ENCODE measurements around the gene PRPS2.

Gene PRPS2

DNA sequence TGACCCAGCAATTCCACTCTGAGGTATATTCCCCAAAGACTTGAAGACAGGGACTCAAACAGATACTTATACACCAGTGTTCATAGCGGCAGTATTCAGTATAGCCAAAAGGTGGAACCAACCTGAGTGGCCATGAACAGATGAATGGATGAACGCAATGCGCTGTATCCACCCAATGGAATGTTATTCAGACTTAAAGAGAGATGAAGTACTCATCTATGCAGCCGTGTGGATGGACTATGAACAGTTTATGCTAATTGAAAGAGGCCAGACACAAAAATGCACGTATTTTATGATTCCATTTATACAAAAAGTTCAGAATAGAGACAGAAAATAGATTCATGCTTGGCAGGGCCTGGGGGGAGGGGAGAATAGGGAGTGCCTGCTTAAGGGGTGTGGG is 26.3 kb downstream of the PRPS2 start:
- DNase-seq = no peak

DNA sequence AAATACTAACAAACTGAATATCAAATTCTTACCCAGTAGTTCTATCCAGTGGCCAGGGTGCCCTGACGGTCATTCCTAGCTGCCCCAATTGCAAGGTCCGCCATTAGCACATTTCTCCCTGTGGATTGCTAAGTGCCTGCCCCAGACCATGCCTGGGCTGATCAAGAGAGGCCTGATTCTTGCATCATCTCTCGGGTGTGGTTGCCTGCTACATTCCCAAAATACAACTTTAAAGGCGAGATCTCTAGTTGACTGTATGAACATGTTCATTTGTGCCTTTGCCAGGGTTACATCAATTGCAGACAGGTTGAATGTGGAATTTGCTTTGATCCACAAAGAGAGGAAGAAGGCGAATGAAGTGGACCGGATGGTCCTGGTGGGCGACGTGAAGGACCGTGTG is 28.0 kb downstream of the PRPS2 start:
- DNase-seq = no peak

GRCh38 chrX:12820737-12821136 is 29.5 kb downstream of the PRPS2 start:
- no peak for DNase-seq

DNA sequence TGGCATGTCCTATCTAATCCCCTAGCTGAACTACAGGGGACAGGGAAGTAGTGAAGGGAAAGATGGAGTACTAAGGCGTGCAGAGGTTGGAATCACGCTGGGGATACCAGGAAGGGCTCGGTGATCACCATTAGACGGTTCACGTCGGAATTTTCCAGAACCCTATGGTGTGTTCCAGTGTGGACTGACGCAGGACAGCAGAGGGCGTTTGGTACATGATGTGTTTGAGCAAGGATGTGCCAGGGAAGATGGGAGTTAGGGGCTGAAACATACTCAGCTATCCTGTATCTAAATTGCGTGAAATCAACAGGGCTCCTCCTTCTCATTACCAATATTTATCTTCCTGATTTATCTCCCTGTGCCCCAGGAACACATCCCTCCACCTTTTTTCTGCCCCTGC is 33.7 kb downstream of the PRPS2 start:
- no peak for DNase-seq

- DNase-seq = no peak
Observed at GRCh38 chrX:12825801-12826200, 34.6 kb downstream of the PRPS2 start.

DNA sequence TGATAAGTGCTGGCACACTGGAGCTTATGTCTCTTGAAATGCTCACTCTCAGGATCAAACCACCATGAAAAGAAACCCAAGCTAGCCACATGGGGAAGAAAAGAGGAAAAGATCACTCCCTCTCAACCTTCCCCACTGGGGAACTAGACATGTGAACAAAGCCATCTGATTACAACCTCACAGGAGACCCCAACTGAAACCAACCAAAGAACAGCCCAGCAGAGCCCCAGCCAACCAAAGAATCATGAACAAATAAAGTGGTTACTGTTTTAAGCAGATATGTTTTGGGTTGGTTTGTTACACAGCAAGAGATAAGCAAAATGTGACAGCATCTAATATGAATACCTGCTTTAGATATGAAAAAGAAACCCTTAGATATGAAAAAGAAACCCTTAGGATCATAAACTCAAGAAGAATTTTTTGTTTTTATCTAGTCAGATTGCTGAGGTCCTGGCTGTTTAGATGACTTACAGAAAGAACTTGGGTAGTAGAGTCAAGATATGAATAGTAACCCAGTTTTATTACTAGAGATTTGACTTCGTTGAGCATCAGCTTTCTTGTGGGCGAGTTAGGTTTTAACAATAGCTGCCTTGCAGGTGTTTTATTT is 52.0 kb downstream of the PRPS2 start:
- no peak for DNase-seq

GRCh38 chrX:12843668-12844279 is 52.6 kb downstream of the PRPS2 start:
- DNase-seq = no peak

DNA sequence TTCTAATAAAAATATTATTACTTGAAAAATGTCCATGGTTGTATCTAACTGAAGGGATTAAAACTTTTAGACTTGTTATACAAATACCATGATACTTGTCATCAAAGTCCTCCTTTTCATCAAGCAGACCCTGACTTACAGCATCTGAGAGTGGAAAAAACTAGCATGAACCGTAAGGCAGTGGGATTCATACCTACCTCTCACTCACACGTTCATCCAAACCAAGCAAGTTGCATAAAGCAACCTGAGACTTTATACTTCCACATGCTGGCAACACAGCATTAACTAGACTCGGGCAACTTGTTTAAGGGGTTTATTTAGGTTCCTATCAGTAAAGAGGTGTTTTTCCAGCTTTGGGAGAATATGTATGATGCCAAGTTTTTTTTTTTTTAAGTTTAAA is 53.1 kb downstream of the PRPS2 start:
- no peak for DNase-seq

- no peak for DNase-seq
Observed at GRCh38 chrX:12865359-12865758, 74.1 kb downstream of the PRPS2 start.

DNA sequence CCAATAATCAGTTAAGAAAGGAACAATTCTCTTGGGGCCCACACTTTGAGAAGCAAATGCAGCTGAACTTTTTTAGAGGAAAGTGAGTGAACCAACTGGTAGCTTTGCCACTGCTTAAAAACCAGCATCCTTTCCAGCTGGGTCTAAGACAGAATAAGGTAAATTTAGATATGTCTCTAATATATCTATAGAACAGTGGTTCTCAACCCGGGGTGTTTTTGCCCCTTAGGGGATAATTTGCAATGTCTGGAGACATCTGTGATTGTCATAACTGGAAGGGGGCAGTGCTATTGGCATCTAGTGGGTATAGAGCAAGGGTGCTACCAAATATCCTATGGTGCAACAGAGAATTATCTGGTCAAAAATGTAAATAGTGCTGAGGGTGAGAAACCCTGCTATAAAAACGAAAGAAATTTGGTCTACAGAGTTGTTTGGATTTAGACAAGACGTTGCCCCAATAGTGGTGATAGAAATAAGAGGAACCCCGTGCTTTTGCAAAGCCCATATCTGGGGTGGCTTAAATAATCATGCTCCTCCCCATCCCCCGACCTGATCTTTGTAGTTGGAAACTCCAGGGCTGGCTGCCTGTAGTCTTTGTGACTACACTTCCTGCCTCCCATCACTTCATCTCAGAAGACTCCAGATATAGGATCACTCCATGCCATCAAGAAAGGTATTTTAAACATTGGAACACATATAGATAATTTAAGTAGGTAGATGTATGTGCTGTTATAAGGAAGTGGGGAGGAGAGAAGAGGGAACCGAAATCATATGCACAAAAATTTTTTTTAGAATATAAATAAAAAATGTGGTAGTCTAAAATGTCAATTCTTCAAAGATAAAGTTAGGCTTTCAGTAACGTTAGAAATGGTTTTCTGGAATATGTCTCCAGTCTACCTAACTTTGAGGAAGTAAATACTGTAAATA is 75.5 kb downstream of the PRPS2 start, which contains the start of gene TLR7:
TSS of gene TLR7 (plus strand) at position 622 of the 927 bp plus-strand sequence. CDS start 507 bp downstream, outside the sequence.
- no peak for DNase-seq

- no peak for DNase-seq
Observed at GRCh38 chrX:12867685-12868084, 76.5 kb downstream of the PRPS2 start.

DNA sequence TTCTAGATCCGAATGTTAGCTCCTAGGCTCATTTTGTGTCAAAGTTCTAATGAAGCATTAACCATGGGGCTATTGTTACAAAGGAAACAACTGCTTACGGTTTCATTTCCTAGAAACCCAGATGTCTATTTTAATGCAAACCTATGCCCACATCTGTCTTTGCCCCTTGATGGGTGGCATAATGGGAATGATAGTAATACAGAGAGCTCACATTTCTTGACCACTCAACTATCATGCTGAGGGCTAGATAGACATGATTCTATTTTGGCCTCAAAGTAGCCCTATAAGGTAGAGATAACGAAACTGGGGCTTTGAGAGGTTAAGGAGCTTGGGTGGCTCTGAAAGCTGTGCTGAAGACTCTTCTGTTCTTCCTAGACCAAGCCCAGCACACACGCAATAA is 77.5 kb downstream of the PRPS2 start:
- DNase-seq = no peak

DNA sequence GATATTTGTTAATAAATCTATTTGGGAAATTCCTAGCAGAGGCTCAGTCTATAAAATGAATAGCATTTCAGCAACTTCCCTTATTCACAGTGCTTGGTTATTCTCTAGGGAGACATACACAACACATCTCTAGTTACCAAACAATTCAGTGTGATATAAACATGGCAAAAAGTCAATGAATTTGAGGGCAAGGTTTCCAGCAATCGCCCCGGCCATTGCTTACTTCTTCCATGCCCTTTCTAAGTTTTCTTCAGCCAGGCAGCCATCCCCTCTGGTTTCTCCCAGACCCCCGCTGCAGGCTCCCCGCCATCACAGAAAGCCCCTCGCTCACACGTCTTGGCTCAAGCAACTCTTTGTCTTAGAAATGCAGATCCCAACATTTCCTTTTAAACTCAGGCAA is 80.0 kb downstream of the PRPS2 start:
- no peak for DNase-seq

GRCh38 chrX:12872741-12873140 is 81.5 kb downstream of the PRPS2 start:
- no peak for DNase-seq

Data from COR-L47 (cell line).